B cell (primary cell): ENCODE measurements around the gene TCAIM.

Experiments used
- EZH2 ChIP-seq: IDR thresholded peaks from 2 replicates; pipeline ENCODE4 v1.6.1; 2012; ENCODE audit warnings: borderline replicate concordance, low read depth, mild to moderate bottlenecking, moderate library complexity, low read length; ENCODE audit not compliant: insufficient read depth, poor library complexity, severe bottlenecking
- TF ChIP-seq, protein P1 (sequence below): fragments of 200-600 bp; IDR thresholded peaks from one replicate; pipeline ENCODE4 v1.8.0; 2022; ENCODE audit warnings: antibody characterized with exemption, mild to moderate bottlenecking

DNA sequence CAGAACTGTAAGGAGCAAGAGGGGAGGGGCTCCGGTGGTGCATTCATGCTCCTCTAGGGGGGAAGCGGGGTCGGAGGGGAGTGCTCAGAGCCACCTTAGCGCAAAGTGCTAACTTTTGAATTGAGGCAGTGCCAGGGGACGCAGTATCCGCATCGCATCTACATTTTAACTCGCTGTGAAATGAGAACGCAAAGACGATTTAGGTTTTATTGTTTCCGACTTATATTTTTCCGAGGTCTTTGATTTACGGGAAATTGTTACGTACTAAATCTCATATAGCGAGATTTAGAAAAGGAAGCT, 212 bp downstream of the TCAIM start:
- TF ChIP-seq, protein P1, sequence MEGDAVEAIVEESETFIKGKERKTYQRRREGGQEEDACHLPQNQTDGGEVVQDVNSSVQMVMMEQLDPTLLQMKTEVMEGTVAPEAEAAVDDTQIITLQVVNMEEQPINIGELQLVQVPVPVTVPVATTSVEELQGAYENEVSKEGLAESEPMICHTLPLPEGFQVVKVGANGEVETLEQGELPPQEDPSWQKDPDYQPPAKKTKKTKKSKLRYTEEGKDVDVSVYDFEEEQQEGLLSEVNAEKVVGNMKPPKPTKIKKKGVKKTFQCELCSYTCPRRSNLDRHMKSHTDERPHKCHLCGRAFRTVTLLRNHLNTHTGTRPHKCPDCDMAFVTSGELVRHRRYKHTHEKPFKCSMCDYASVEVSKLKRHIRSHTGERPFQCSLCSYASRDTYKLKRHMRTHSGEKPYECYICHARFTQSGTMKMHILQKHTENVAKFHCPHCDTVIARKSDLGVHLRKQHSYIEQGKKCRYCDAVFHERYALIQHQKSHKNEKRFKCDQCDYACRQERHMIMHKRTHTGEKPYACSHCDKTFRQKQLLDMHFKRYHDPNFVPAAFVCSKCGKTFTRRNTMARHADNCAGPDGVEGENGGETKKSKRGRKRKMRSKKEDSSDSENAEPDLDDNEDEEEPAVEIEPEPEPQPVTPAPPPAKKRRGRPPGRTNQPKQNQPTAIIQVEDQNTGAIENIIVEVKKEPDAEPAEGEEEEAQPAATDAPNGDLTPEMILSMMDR: no peak
- no peak for TF ChIP-seq EZH2
